GOT3 (cell line): ENCODE measurements around the gene RBP2.

Experiments
- DNase-seq: peaks from one replicate; lab custom pipeline; 2025; ENCODE audit warnings: mixed read lengths; lab: John Stamatoyannopoulos, UW

RBP2 gene

GRCh38 chr3:139481116-139481515 is 4.8 kb upstream of the RBP2 start:
- DNase-seq: no peak

- no peak for DNase-seq
Observed at GRCh38 chr3:139480585-139480984, 4.3 kb upstream of the RBP2 start.

- no peak for DNase-seq
Observed at GRCh38 chr3:139477710-139478640, 1.7 kb upstream of the RBP2 start.

DNA sequence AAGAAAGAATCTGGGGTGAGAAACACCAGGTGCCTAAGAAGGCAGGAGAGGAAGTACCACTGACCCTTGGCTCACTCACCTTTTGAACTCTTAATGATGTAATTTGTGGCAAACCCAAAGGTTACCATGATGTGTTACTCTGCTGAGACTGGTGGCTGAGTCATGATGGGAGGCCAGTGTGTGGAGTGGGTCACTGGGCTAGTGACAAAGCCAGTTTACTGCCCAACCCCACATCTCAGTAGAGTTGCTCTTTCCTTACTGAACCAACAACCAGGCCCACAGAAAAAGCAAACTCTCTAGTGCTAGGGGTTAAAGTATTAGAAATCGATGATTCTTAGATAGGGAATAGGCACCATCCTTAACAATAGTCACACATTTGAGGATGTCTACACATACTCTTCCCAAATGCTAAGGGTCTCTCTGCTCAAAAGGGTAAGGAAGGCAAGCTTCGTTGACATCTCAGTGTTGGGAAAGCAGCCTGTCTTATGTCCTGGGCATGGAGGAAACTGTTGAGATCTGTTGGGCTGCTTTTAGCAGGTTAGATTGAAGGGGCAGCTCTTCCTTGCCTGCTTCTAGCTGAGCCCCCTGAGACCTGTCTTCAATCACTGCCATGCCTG is 3.1 kb downstream of the RBP2 start:
- DNase-seq: no peak

DNA sequence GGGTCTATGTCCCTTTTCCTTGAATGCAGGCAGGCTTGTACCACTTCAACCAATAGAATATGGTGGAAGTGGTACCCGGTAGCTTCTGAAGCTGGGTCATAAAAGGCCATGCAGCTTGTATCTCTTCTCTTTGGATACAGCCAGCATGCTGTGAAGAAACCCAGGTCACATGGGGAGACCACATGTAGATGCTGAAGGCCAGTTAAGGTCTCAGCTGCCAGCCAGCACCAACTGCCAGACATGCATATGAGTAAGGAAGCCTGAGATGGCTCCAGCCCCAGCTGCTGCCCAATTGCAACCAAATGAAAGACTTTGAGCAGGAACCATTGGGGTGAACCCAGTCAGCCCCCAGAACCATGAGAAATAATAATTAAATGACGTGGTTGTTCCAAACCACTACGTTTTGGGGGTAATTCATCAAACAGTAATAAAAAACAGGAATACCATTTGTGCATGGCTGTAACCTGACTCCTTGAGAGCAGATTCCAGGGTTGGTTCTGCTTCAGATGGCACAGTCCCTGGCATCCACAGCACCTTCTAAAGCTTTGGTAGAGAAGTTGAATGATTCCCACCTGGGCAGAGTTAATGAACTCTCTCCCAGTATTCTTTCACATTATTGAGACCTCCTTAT is 3.8 kb downstream of the RBP2 start:
- no peak for DNase-seq

GRCh38 chr3:139470199-139470598 is 6.1 kb downstream of the RBP2 start:
- no peak for DNase-seq

- DNase-seq: no peak
Observed at GRCh38 chr3:139468399-139468798, 7.9 kb downstream of the RBP2 start.

DNA sequence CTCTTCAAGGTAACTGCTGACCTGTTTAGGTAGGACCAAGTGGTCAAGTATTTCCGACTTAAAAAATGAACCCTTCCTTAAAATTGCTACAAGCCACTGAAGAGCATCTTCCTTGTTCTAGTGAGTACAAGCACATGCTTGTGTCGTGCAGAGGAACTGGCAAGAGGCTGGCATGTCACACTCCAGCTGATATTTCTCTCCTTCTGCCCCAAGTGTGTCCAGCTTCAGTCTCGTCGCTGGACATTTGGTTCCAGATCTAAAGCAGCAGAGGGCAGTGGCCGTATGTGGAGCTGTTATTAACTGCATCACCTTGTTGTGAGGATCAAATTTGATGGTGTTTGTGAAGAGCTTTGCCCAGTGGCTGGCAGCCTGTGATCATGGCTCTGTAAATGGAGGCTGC is 10.0 kb downstream of the RBP2 start:
- DNase-seq: no peak

DNA sequence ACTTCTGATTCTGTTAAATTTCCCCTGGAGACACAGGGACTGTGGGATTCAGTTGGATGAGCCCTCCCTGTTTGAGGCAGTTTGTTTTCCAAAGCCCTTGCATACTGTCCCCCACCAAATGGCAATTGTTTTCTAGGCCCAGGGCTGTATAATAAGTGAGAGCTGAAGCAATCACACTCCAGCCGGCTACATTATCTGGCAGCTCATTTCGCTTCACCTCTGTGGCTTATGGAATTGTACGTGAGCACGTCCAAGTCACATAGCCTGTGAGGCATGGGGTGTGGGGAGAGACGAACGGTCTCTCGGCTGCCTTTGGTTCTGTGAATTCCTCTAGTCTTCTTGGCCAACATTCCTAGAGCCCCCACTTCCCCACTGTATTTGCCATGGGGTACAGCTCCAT is 10.7 kb downstream of the RBP2 start:
- DNase-seq: no peak

- no peak for DNase-seq
Observed at GRCh38 chr3:139463466-139463865, 12.8 kb downstream of the RBP2 start.

DNA sequence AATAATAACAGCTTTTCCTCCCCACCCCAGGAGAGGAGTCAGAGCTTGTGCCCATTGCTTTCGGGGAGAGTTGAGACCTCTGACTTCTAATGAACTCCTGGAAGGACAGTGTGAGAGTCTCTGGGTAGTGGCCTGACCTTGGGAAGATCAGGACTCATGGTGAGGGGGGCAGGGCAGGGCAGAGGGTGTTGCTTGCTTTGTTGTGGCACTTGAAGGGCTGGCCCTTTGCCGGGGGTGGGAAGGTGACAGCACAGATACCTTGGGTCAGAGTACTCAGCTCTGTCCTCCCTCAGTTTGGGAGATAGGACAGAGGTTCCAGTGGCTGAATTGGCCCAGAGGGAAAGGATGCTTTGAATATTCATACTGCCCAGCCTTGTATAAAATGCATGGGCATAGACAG is 15.8 kb downstream of the RBP2 start:
- DNase-seq: no peak

DNA sequence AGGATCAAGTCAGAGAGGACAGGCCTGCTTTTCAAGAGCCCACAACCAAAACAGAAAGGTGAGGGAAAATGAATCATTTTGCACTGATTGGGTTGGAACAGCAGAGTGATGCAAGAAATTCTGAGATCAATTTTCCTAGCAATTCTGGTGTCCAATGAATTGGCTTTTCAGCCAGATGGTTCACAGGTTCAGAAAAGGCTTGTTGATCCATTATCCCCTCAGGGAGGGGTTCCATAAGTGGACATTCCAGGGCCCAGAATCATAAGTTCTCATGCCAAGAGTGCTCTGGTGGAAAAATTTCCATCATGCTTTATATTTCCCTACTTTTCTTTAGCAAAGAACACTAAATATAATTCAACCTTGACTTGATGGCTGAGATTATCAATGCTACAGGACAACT is 16.2 kb downstream of the RBP2 start:
- DNase-seq: no peak

GRCh38 chr3:139458348-139458747 is 18.0 kb downstream of the RBP2 start:
- DNase-seq: no peak

DNA sequence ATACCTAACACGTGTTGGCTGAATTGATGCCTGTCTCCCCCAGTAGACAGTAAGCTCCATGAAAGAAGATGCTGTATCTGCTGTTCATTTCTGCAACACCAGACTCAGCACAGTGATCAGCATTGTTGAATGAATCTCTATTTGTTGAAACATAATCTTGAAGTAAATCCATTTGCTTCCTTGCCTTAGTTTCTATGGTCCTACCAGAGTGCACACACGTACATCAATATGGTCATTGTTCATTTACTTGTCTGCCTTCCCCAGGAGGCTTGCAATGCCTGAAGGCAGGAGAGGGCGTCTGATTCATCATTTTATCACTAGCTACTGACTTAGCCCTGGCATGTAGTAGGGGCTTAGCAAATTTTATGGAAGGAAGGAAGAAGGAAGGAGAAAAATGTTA is 19.2 kb downstream of the RBP2 start:
- no peak for DNase-seq

- no peak for DNase-seq
Observed at GRCh38 chr3:139456386-139456785, 19.9 kb downstream of the RBP2 start.

- DNase-seq: no peak
Observed at GRCh38 chr3:139455855-139456254, 20.5 kb downstream of the RBP2 start.

- DNase-seq: no peak
Observed at GRCh38 chr3:139455206-139455605, 21.1 kb downstream of the RBP2 start.

GRCh38 chr3:139454346-139454745 is 22.0 kb downstream of the RBP2 start:
- DNase-seq: no peak

DNA sequence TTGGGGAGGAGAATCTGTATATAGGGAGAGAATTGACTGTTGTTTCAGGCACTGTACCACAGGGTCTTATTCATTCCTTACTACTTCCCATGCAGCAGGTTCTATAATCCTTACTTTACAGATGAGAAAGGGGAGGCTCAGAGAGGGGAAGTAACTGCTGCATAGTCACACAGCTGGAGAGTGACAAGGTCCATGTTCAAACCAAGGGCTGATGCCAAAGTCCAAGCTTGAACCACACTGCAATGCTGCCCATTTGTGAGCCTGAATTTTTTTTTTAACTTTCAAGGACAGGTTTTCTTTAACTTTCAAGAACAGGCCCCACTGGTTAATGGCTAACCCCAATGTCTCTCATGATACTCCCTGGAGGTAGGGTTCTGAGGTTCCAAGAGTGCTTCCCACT is 26.2 kb downstream of the RBP2 start:
- DNase-seq: no peak

DNA sequence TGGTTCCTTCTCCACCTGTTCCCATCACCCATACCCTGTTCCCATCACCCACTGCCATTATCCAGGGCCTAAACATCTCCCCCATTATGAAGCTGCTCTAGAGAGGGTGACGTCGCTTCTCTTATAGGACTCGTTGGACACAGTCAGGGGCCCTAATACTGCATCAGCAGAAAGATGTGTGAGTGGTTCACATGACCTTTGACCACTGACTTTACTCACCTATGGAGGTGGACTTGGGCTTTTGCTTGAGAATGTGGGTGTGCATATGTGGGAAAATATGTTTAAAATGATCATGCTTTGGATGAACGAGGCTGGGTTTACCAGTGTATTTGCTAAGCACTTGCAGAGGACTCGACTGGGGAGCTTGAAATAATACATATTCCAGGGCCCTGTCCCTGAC is 26.8 kb downstream of the RBP2 start:
- no peak for DNase-seq

DNA sequence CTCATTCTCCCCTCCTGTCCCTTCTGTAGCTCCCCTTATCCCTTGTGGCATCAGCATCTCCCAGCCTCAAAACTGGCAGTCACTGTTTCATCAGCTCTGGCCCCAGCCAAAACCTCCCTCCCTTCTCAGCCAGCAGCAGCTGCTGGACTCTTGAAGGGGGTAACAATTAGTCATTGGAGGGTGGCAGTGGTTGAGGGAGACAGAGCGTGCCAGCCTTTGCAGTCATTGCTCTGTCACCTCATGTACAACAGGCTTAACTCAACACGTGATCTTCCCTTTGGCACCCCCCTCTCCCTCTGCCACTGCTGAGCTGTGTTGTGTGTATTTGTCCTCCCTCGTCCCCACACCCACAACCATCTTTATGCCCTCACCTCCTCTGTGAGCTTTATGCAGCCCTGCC is 28.2 kb downstream of the RBP2 start:
- no peak for DNase-seq

- DNase-seq: no peak
Observed at GRCh38 chr3:139447486-139447885, 28.8 kb downstream of the RBP2 start.

DNA sequence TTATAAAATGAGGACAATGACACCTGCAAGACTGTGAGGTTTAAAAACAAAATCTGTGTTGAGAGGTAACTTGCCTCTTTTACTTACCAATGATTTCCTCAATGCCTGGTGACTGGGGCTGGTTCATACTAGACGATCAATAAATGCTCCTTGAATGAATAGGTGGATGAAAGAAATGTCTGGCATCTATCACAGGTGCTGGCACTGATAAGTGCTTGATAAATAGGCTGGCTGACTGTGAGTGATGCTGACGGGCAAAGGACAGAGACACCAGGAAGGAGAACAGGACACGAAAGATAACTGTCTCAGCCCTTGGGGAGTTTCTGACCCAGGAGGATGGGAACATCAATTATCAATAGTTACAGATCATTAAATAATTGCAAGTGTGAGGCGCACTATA is 31.9 kb downstream of the RBP2 start:
- DNase-seq: no peak
